ENCODE measurements around the gene NCBP3.
"Not testable (repeated sequence)": the region's sequence is repeated elsewhere in the genome, so short reads cannot be mapped to it uniquely, and the experiment has no call there.

Gene NCBP3

GRCh38 chr17:3846437-3847164, 555 bp upstream of the NCBP3 start:
- DNase-seq: no peak

DNA sequence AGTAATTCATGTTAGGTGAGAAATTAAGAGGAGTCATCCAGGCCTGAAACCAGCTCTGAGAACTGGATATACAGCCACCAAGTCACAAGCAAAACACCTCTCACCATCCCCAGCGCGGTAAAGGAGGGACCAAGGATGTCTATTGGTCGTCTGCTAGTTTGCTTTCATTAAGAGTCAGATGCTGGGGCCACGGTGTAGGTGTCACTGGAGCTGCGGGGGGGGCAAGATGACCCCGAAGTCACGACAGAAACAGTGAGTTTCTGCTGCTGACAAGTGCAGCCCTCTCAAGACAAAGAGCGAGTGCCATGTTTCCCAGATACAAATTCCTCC, 790 bp downstream of the NCBP3 start:
- DNase-seq: peak; percentile 58

DNA sequence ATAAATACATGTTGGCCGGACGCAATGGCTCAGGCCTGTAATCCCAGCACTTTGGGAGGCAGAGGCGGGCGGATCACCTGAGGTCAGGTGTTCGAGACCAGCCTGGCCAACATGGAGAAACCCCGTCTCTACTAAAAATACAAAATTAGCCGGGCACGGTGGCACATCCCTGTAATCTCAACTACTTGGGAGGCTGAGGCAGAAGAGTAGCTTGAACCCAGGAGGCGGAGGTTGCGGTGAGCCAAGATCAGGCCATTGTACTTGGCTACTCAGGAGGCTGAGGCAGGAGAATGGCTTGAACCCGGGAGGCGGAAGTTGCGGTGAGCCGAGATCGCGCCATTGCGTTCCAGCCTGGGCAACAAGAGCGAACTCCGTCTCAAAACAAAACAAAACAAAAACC, 1.5 kb downstream of the NCBP3 start:
- not testable (repeated sequence) for DNase-seq

DNA sequence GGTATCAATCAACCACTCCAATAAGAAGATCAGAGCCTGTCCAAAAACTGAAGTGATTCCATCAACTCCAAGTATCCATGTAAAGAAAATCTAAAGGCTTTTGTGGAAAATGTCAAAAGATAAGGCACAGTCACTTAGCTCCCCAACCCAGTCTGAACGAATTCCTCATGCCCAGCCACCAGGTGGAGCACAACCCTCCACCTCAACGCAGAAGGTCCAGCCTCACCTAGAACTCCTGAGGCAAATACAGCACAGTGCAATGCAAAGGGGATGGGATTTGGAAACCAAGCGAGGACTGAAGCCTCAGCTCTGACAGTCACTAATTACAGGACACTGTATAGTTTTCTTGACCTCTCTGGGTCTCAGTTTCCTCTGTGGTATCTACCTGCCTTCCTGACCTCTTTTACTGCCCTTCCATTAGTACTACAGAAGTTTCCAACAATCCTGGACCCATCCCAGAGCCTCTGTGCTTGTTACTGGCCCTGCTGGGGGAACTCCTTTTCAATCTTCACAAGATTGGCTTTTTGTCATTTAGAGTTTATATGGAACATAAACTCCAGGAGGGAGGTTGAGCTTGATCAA, 2.0 kb downstream of the NCBP3 start:
- peak; percentile 53 for DNase-seq

- no peak for DNase-seq
Measured at GRCh38 chr17:3838206-3838605, 7.8 kb downstream of the NCBP3 start.

DNA sequence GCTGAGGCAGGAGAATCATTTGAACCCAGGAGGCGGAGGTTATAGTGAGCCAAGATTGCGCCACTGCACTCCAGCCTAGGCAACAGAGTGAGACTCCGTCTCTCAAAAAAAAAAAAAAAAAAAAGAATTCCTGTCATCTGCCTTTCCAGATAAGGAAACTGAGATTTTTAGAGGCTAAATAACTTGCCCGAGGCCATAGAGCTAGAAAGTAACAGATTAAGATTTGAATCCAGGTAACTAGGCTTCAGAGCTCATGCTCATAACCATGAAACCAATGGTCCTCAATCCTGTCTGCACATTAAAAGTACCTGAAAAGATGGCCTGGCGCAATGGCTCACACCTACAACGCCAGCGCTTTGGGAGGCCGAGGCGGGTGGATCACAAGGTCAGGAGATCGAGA, 9.5 kb downstream of the NCBP3 start:
- DNase-seq: no peak

GRCh38 chr17:3835410-3836229, 10.4 kb downstream of the NCBP3 start:
- no peak for DNase-seq

- no peak for DNase-seq
Measured at GRCh38 chr17:3834811-3835210, 11.2 kb downstream of the NCBP3 start.

DNA sequence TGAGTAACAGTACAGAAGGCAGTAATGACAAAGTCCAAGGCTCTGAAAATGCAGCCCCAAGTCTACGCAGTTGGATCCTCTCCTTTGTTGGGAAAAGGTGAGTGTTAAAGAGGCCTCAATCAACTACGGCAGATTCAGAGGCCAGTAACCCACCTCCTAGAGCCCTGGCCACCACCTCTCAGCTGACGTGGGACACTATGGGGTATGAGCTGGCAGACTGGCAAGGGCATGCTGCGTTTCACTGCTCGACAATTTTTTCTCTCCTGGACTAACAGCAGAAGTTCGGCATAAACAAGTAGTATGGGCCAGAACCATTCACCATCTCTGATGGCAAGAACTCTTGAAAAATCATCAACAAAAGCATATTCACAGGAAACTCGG, 17.2 kb downstream of the NCBP3 start:
- DNase-seq: no peak

DNA sequence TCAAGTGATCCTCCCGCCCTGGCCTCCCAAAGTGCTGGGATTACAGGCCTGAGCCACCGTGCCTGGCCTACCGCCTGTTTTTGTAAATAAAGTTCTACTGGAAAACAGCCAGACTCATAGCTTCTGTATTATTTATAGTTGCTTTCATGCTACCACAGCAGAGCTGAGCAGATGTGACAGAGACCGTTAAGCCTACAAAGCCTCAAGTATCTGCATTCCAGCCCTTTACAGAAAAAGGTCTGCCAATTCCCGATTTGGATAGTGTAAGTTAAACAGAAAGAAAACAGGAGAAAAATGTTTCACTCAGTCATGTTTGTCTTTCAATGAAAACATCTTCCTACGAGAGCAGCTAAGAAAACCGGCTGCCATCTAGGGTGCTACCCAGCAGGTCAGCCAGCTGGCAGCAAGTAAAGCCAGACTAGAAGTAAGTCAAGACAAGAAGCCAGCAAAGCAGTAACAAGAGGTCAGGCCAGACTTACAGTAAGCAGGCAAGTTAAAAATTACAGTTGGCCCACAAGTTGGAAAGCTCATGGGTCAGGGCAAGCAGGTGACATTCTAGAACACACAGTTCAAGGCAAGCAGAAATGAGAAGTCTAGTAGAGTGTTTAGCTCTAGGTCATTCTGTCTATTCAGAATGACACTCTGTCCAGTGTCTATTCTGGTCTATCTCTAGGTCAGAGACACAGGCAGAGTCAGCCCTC, 17.7 kb downstream of the NCBP3 start:
- no peak for DNase-seq

- peak; percentile 78 for DNase-seq
Measured at GRCh38 chr17:3827124-3827773, 18.8 kb downstream of the NCBP3 start.

GRCh38 chr17:3826191-3826590, 19.9 kb downstream of the NCBP3 start:
- no peak for DNase-seq

GRCh38 chr17:3821101-3821500, 24.9 kb downstream of the NCBP3 start:
- DNase-seq: no peak

DNA sequence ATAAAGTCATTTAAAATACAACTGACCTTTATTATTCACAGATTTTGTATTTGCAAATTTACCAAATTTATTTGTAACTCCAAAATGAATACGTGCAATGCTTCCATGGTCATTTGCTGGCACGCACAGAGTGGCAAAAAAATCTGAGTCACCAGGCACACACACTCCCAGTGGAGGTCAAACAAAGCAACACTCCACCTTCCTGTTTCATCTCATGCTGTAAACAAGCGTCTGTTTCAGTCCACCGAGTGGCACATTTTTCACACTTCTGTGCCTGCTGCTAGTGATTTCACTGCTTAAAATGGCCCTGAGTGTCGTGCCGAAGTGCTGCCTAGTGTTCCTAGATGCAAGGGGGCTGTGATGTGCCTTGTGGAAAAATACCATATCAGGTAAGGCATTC, 27.3 kb downstream of the NCBP3 start:
- no peak for DNase-seq

GRCh38 chr17:3817851-3818605, 28.0 kb downstream of the NCBP3 start:
- no peak for DNase-seq

GRCh38 chr17:3815925-3816324, 30.1 kb downstream of the NCBP3 start:
- no peak for DNase-seq

- DNase-seq: no peak
Measured at GRCh38 chr17:3815122-3815521, 30.9 kb downstream of the NCBP3 start.

DNA sequence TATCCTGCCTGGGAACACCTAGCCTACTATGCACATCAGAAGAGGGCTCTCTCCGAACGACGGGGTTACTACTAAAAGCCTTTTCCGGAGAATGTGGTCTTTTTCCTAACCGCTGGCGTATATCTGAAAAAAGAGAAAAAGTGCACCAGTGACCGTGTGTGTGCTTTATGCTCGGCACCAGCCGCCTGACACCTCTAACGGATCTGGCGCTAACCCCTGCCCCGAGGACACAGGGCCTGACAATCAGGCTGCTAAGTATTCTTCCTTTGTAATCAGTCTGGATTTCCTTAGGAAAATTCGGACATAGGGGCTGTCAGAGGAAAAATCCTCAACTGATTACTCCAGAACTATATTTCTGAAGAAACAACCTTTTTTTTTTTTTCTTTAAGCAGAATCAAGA, 31.7 kb downstream of the NCBP3 start:
- no peak for DNase-seq

DNA sequence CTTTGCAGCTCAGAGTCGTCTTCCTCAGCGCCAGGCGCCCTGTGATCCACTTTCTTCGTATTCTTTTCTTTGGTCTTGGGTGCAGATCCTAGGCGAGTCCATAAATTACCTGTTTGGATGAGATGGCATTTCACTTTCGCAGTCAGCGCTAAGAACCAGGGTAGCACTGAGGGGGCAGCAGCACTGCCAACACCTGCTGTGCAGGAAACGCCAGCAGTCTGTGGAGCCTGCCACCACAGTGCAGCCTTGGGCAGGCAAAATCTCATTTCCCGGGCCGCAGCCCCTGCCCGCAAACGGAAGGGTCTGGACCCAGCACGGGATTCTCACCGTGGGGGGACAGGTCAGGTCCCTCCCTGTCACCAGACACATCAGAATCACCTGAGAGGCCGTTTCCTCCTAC, 32.9 kb downstream of the NCBP3 start:
- DNase-seq: no peak

- no peak for DNase-seq
Measured at GRCh38 chr17:3812771-3813170, 33.3 kb downstream of the NCBP3 start.

DNA sequence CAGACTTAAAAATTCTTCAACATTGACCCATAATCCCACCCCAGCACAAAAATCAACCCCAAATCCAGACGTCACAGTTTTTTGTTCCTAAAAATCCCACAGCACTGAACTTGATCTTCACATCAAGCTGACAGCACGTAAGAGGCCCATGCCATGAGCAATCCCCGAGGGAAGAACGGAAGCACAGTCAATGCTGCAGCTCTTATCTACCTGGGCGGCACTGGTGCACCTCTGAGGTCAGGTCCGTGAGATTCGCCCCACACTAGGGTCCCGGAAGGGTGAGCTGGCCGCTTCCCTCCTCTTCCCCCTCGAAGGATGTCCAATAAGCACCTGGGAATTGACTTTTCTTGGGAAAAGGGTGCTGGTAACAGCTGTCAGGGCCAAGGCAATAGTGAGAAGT, 33.8 kb downstream of the NCBP3 start:
- DNase-seq: no peak

DNA sequence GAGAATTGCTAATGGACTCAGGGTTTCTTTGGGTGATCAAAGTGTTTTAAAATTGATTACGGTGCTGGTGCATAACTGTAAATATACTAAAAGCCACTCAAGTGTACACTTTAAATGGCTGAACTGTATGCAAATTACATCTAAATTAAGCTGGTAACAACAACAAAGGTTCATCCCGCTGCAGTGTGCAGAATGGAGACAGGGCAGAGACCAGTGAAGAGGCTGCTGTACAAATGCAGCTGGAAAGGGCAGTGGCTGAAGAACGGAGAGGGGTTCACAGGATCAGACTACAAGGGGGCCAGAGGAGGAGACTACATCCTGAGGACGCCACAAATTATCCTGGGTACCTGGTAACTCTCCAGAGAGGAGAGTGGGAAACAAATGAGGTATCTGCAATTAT, 36.0 kb downstream of the NCBP3 start:
- no peak for DNase-seq
